Measurements from ENCODE around the gene KLHDC4. TPM values are rescaled to one million over a fixed set of nuclear protein-coding genes. Genes with fewer than 3 reads are reported as not detected.

Gene KLHDC4
- total and polyA plus RNA-seq, 7 donors, result 12.7 to 71.0 (median 25.5) TPM

DNA sequence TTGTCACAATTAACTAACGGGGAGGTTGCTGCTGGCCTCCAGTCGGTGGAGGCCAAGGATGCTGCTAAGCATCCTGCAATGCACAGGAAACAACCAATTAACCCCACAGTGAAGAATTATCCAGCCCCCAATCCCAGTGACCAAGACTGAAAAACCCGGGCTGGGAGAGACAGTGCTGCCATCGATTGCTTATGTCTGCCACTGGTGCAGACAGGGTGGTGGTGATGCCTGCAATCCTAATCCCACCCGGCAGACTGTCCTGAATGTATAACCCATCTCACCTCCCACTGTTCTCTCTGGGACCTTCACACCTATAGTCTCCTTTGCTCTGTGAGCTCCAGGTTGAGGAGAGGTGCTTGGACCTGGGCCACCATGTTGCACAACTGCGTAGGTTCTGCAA is 42.3 kb upstream of the KLHDC4 start:
- Histone ChIP-seq H3K27ac (no peak overlapping the region), H3K27me3 (no peaks in the 10 kb centered on the region), H3K36me3 (no peaks in the 10 kb centered on the region), H3K4me3 (no peak overlapping the region), H3K4me1 (peaks cover 0 to 16% (median 15%) of the 10 kb centered on the region in 4 donors), H3K9me3 (no peaks in the 10 kb centered on the region)
- DNase-seq, result no peak
- 93% methylated on average over 6 of the region's 6 CpGs for WGBS, 2 donors
- intact Hi-C loops (cut with DNase I), result no loop called here
- TF ChIP-seq EP300 (IDR thresholded peaks at IDR 0.05), result no peak
- no peak for TF ChIP-seq POLR2A (IDR thresholded peaks at IDR 0.05)
- TF ChIP-seq POLR2AphosphoS5 (IDR thresholded peaks at IDR 0.05), result no peak
- TF ChIP-seq, protein P1, sequence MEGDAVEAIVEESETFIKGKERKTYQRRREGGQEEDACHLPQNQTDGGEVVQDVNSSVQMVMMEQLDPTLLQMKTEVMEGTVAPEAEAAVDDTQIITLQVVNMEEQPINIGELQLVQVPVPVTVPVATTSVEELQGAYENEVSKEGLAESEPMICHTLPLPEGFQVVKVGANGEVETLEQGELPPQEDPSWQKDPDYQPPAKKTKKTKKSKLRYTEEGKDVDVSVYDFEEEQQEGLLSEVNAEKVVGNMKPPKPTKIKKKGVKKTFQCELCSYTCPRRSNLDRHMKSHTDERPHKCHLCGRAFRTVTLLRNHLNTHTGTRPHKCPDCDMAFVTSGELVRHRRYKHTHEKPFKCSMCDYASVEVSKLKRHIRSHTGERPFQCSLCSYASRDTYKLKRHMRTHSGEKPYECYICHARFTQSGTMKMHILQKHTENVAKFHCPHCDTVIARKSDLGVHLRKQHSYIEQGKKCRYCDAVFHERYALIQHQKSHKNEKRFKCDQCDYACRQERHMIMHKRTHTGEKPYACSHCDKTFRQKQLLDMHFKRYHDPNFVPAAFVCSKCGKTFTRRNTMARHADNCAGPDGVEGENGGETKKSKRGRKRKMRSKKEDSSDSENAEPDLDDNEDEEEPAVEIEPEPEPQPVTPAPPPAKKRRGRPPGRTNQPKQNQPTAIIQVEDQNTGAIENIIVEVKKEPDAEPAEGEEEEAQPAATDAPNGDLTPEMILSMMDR (IDR thresholded peaks at IDR 0.05), result no peak

DNA sequence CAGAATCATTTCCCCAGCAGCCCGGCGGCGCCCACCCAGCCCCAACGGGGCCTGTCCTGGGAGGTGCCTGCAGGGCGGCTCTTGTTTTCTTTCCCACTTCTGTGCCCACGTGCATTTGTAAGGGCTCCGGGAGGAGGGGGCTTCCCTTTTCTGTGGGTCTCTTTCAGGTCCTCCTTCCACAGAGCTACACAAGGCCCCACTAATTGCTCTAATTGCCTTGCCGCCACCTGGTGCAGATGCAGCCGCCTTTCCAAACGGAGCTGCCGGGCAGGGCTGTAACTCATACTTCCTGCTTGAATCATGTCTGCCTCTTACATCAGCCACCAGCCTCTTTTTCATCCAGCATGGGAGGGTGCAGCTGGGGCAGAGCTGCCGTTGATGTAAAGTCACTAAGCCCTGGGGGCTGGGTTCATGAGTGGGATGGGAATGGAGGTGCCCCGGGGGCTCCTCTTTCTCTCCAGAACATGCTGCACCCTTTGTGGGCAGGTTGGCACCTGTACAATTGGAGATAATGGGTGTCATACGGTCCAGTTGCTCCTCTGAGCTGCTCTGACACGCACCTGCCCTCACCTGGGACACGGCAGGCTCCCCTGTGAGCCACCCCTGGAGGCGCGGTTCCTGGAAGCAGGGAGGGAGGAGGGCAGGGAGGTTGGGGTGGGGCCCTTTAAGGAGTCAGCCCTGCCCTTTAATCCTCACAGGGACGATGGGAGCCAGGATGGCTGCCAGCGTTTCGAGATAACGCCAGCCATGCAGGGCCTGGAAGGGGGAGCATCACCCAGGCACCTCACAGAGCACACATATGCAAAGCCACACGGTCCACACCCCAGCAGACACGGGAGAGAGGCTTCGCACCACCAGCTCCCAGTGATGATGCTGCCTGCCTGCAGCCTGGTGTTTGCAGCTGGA is 41.1 kb upstream of the KLHDC4 start:
- peak overlapping the region in 3 of 4 donors; percentile 25 to 41 (median 34) for H3K4me3 ChIP-seq
- no peaks in the 10 kb centered on the region for H3K36me3 ChIP-seq
- H3K27ac ChIP-seq, result peak overlapping the region; percentile 10 to 62 (median 41)
- peak; percentile 75 for DNase-seq
- peaks cover 0 to 16% (median 15%) of the 10 kb centered on the region in 4 donors for H3K4me1 ChIP-seq
- TF ChIP-seq EP300 (IDR thresholded peaks at IDR 0.05), result no peak
- no peak for TF ChIP-seq POLR2A (IDR thresholded peaks at IDR 0.05)
- TF ChIP-seq, protein P1 (IDR thresholded peaks at IDR 0.05), result no peak
- no peak for TF ChIP-seq POLR2AphosphoS5 (IDR thresholded peaks at IDR 0.05)
- no peaks in the 10 kb centered on the region for H3K9me3 ChIP-seq
- H3K27me3 ChIP-seq, result no peaks in the 10 kb centered on the region
- intact Hi-C loops (cut with DNase I), result no loop called here
- 8 to 16% methylated on average over 25 of the region's 25 CpGs for WGBS, 2 donors

- H3K36me3 ChIP-seq, result no peaks in the 10 kb centered on the region
- H3K4me1 ChIP-seq, result peaks cover 0 to 16% (median 15%) of the 10 kb centered on the region in 4 donors
- peak overlapping the region; percentile 10 to 62 (median 38) for H3K27ac ChIP-seq
- no peaks in the 10 kb centered on the region for H3K9me3 ChIP-seq
- H3K27me3 ChIP-seq, result no peaks in the 10 kb centered on the region
- intact Hi-C loops (cut with DNase I), result no loop called here
- 16 to 37% methylated on average over 16 of the region's 16 CpGs for WGBS, 2 donors
- TF ChIP-seq EP300 (IDR thresholded peaks at IDR 0.05), result no peak
- TF ChIP-seq, protein P1 (IDR thresholded peaks at IDR 0.05), result no peak
- TF ChIP-seq POLR2AphosphoS5 (IDR thresholded peaks at IDR 0.05), result no peak
- no peak for TF ChIP-seq POLR2A (IDR thresholded peaks at IDR 0.05)
- peak overlapping the region in 3 of 4 donors; percentile 25 to 41 (median 34) for H3K4me3 ChIP-seq
- no peak for DNase-seq
Measured at GRCh38 chr16:87806261-87806640, 40.5 kb upstream of the KLHDC4 start.

- Histone ChIP-seq H3K4me1 (peaks cover 0 to 16% (median 15%) of the 10 kb centered on the region in 4 donors), H3K4me3 (no peak overlapping the region), H3K27ac (no peak overlapping the region), H3K9me3 (no peaks in the 10 kb centered on the region), H3K36me3 (no peaks in the 10 kb centered on the region), H3K27me3 (no peaks in the 10 kb centered on the region)
- no peak for DNase-seq
- no peak for TF ChIP-seq POLR2A (IDR thresholded peaks at IDR 0.05)
- no peak for TF ChIP-seq POLR2AphosphoS5 (IDR thresholded peaks at IDR 0.05)
- TF ChIP-seq EP300 (IDR thresholded peaks at IDR 0.05), result no peak
- TF ChIP-seq, protein P1 (IDR thresholded peaks at IDR 0.05), result no peak
- 90 to 92% methylated on average over 5 of the region's 5 CpGs for WGBS, 2 donors
- intact Hi-C loops (cut with DNase I), result no loop called here
Measured at GRCh38 chr16:87803385-87803784, 37.6 kb upstream of the KLHDC4 start.
